Activated CD4-positive, alpha-beta memory T cell treated with anti-CD3 and anti-CD28 coated beads for 36 hours (primary cell): ENCODE results near the gene MARS1. TPM values are rescaled to one million over a fixed set of nuclear protein-coding genes. Genes with fewer than 3 reads are reported as not detected.

ENCODE experiments used
- CTCF ChIA-PET: fragments of 350-600 bp; sonication (Branson Sonifier 250); formaldehyde crosslinking; loops from one replicate; lab custom pipeline; 2021; ENCODE audit warnings: antibody characterized with exemption, inconsistent platforms; lab: Charles Lee
- POLR2A ChIA-PET: fragments of 350-600 bp; sonication (Branson Sonifier 250); formaldehyde crosslinking; loops from one replicate; lab custom pipeline; 2021; ENCODE audit warnings: antibody characterized with exemption; lab: Charles Lee
- DNase-seq: peaks from one replicate; pipeline ENCODE4 v3.0.0-alpha.2; 2020
- H3K27ac Mint-ChIP-seq: one replicate; pipeline ENCODE4 v1.8.0; 2021; ENCODE audit warnings: mixed read lengths
- H3K27me3 Mint-ChIP-seq: one replicate; pipeline ENCODE4 v1.8.0; 2021; ENCODE audit warnings: mixed read lengths
- H3K36me3 Mint-ChIP-seq: one replicate; pipeline ENCODE4 v1.8.0; 2021; ENCODE audit warnings: mixed read lengths
- H3K4me1 Mint-ChIP-seq: one replicate; pipeline ENCODE4 v1.8.0; 2021; ENCODE audit warnings: low read depth, mixed read lengths
- H3K4me3 Mint-ChIP-seq: one replicate; pipeline ENCODE4 v1.8.0; 2021; ENCODE audit warnings: mild to moderate bottlenecking, mixed read lengths
- H3K9me3 Mint-ChIP-seq: one replicate; pipeline ENCODE4 v1.8.0; 2021; ENCODE audit warnings: mixed read lengths
- intact Hi-C: fragments of 100-400 bp; cut with micrococcal nuclease; formaldehyde crosslinking; loops from one replicate; pipeline ENCODE4 v1.15.1; 2023
- total RNA-seq, 2 experiments: library from RNA; stranded (reverse); gene quantifications; one replicate each; pipeline ENCODE4 v1.2.3, GENCODE V29; 2021

The MARS1 gene
- total RNA-seq, 2 experiments from 2014 or later = 354 to 364 TPM

DNA sequence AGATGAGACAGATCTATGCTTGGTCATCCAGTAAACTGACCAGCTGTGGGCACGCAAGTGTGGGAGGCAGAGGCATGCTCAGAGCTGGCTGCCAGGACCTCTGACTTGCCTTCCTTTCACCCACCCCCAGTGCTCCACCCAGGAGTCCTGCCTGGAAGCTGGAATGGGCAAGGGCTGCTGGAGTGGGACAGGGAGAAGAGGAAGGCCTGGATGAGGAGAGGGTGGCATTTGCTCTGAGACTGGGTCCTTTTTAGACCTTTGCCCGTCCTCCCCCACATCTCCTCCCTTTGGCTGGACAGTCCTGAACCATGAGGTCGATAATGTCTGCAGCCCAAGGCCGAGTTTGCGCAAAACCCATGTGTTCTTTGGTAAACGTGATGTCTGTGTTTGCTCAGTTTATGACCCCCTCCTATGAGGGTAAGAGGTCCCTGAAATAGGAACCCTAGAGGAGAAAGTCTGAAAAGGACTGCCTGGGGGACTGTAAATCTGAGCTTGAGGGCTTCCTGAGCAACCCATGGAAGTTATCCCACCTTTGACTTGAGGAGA lies 36.6 kb upstream of the MARS1 start:
- Mint-ChIP-seq H3K27ac (no peak overlapping the region), H3K36me3 (no peaks in the 10 kb centered on the region), H3K27me3 (peaks cover 1% of the 10 kb centered on the region), H3K4me1 (peaks cover 13% of the 10 kb centered on the region), H3K4me3 (no peak overlapping the region), H3K9me3 (no peaks in the 10 kb centered on the region)
- DNase-seq = no peak
- CTCF ChIA-PET = interaction anchor here (0.7 to 6.4 kb wide), 14 partner anchors 8 to 340 kb away, joined by 3 to 158 read pairs (median 6); partner anchors contain the start of genes GLI1 and STAT6
- intact Hi-C loops = no loop called here
- POLR2A ChIA-PET = no interaction called here

DNA sequence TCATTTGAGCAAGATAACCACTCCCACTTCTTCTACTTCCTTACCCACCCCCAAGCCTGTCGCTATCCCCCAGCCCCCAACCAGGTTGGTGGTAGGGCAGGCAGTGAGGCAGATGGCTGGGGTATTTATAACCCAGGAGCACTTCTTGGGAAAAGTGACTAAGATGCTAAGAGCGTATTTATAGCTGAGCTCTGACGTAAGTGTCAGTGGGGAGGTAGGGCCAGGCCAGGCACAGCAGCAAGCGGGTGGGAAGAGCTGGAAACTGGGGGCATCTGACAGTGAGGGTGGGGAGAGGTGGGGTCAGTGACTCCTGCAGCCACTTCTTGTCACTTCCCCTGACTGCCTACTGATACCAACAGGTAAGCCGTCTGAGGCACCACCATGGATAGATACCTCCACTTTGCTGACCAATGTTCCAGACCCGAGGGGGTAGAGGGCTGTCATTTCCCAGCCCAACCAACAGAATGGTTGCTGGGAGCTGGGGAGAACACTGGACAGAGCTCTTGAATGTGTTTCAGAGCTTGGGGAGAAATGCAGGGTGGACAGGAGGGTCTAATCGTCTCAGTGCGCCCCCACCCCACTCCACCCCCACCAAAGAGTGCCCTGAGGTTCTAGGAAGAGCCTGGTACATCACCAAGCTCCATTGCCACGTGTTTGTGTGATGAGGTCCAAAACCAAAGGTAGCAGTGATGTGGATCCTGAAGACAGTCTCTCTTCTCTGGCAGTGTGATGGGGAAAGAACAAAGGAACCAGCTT lies 35.5 kb upstream of the MARS1 start:
- POLR2A ChIA-PET = interaction anchor here (0.7 to 1.2 kb wide), 2 partner anchors 22 to 145 kb away, joined by 3 to 4 read pairs; no protein-coding TSS in a partner anchor
- intact Hi-C loops = loop anchor here (2.0 kb wide), 2 partner anchors 22 to 144 kb away; partner anchors contain the start of gene R3HDM2
- H3K4me3 Mint-ChIP-seq = no peak overlapping the region
- peaks cover 13% of the 10 kb centered on the region for H3K4me1 Mint-ChIP-seq
- no peaks in the 10 kb centered on the region for H3K9me3 Mint-ChIP-seq
- H3K27ac Mint-ChIP-seq = peak overlapping the region; percentile 53
- CTCF ChIA-PET = interaction anchor here (0.6 to 6.4 kb wide), 51 partner anchors 11 to 342 kb away, joined by 3 to 158 read pairs (median 4); partner anchors contain the start of genes INHBC, STAC3 and STAT6
- H3K36me3 Mint-ChIP-seq = no peaks in the 10 kb centered on the region
- DNase-seq = peak; percentile 49
- peaks cover 1% of the 10 kb centered on the region for H3K27me3 Mint-ChIP-seq

DNA sequence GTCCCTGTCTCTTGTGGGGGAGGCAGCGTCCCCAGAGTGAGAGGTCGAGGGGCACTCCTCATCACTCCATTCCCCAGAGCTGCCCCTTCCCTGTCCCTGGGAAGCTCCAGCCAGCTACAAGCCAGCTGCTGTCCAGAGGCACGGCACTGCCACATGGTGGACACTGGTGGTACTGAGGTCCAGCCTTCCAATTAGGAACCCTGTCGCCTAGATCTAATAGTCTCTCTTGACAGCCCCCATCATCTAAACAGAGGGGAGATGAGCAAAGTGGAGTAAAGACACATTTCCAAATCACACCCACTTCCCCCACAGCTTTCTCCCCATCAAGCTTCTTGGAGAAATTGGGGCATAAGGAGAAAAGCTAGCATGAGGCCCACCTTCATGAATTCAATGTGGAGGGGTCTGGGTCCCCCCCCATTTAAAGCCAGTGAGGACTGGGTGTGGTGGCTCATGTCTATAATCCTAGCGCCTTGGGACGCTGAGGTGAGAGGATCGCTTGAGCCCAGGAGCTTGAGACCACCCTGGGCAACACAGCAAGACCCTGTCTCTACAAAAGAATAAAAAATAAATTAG lies 34.8 kb upstream of the MARS1 start:
- no peak overlapping the region for H3K4me3 Mint-ChIP-seq
- H3K36me3 Mint-ChIP-seq = no peaks in the 10 kb centered on the region
- peaks cover 13% of the 10 kb centered on the region for H3K4me1 Mint-ChIP-seq
- ChIA-PET POLR2A (interaction anchor here (0.7 to 1.2 kb wide), 2 partner anchors 23 to 145 kb away, joined by 3 to 4 read pairs; no protein-coding TSS in a partner anchor), CTCF (interaction anchor here (0.6 to 6.4 kb wide), 50 partner anchors 11 to 239 kb away, joined by 3 to 158 read pairs (median 4); partner anchors contain the start of genes INHBC and STAC3)
- DNase-seq = peak; percentile 77
- peak overlapping the region; percentile 53 for H3K27ac Mint-ChIP-seq
- intact Hi-C loops = loop anchor here (1.0 to 2.0 kb wide), 3 partner anchors 22 to 190 kb away; partner anchors contain the start of gene R3HDM2
- H3K27me3 Mint-ChIP-seq = peaks cover 1% of the 10 kb centered on the region
- no peaks in the 10 kb centered on the region for H3K9me3 Mint-ChIP-seq

DNA sequence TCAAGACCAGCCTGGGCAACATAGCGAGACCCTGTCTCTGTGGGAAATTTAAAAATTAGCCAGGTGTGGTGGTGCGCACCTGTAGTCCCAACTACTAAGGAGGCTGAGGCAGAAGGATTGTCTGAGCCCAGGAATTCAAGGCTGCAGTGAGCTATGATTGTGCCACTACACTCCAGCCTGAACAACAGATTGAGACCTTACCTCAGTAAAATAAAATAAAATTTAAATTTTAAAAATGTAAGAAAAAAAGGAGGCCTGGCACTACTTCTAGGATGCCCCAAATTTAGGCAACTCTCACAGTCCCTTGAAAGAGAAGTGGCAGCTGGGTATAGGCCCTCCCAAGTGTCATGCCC lies 33.7 kb upstream of the MARS1 start:
- Mint-ChIP-seq H3K27me3 (peaks cover 1% of the 10 kb centered on the region), H3K4me3 (no peak overlapping the region), H3K27ac (no peak overlapping the region), H3K9me3 (no peaks in the 10 kb centered on the region), H3K36me3 (no peaks in the 10 kb centered on the region), H3K4me1 (peaks cover 19% of the 10 kb centered on the region)
- ChIA-PET CTCF (interaction anchor here (1.2 to 6.4 kb wide), 14 partner anchors 9 to 241 kb away, joined by 3 to 158 read pairs (median 10); partner anchors contain the start of gene INHBC), POLR2A (no interaction called here)
- DNase-seq = no peak
- intact Hi-C loops = no loop called here

DNA sequence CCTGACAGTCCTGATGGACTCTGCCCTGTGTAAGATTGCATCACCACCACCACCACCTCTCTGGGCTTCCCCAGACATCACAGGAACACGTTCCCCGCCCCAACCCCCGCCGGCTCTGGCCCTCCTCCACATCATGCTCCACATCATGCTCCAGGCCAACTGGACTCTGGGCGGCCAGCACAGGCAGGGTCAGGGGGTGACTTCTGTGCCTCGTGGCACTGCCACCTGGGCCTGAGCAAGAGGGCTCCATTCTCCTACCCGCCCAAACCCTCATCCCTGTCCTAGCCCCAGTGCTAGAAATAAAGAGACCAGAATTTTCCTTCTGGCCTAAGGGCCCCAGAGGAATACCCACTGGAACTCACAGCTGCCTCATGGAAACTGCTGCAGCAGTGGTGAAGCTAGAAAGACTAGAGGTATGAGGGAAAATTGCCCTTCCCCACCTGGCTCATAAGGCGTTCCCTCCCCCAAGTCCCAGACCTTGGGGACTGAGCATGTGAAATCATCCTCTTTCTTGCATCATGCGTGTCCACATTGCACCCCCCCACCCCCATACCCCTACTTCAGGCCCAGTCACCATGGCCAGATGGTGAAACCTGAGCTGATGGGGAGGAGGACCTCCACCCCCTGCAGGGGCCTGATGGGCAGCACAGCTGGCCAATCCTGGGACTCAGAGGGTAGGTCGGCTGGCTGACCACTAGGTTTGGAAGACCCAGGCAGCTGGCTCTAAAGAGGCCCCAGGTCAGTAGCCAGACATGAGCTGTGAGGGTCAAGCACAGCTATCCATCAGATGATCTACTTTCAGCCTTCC lies 33.1 kb upstream of the MARS1 start, which contains the start of gene INHBE:
Gene INHBE, plus strand, starts transcription at position 742 of the 808 bp plus-strand sequence. CDS start 230 bp downstream, outside the sequence.
- peak; percentile 43 for DNase-seq

DNA sequence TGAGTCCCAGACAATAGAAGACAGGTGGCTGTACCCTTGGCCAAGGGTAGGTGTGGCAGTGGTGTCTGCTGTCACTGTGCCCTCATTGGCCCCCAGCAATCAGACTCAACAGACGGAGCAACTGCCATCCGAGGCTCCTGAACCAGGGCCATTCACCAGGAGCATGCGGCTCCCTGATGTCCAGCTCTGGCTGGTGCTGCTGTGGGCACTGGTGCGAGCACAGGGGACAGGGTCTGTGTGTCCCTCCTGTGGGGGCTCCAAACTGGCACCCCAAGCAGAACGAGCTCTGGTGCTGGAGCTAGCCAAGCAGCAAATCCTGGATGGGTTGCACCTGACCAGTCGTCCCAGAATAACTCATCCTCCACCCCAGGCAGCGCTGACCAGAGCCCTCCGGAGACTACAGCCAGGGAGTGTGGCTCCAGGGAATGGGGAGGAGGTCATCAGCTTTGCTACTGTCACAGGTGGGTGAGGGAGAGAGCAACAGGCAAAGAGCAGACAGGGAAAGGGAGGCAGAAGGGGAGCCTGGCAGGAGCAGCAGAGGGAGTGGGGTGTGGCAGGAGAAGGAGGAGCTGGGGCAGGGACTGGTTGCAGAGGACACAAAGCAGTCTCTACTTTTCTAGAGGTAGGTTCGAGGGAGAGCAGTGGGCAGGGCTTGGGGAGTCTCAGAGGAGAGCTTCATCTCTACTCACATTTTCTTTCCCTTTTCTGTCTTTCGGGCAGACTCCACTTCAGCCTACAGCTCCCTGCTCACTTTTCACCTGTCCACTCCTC lies 32.3 kb upstream of the MARS1 start:
- no peak for DNase-seq
- POLR2A ChIA-PET = interaction anchor here (0.6 to 0.8 kb wide), 2 partner anchors 25 to 32 kb away, joined by 3 read pairs; no protein-coding TSS in a partner anchor
- Mint-ChIP-seq H3K9me3 (no peaks in the 10 kb centered on the region), H3K27ac (no peak overlapping the region), H3K4me3 (peak overlapping the region; percentile 72), H3K36me3 (no peaks in the 10 kb centered on the region), H3K4me1 (peaks cover 24% of the 10 kb centered on the region), H3K27me3 (peaks cover 5% of the 10 kb centered on the region)
- intact Hi-C loops = loop anchor here (5.0 kb wide), 1 partner anchor 167 kb away; no protein-coding TSS in a partner anchor
- CTCF ChIA-PET = interaction anchor here (0.6 to 6.4 kb wide), 37 partner anchors 8 to 344 kb away, joined by 3 to 158 read pairs (median 4); partner anchors contain the start of gene INHBC

More for the DNA sequence above, 33.1 kb upstream of the MARS1 start, which contains the start of gene INHBE:
- ChIA-PET CTCF (interaction anchor here (1.0 to 6.4 kb wide), 25 partner anchors 9 to 343 kb away, joined by 3 to 158 read pairs (median 5); partner anchors contain the start of gene INHBC), POLR2A (interaction anchor here (0.8 kb wide), 1 partner anchor 25 kb away, joined by 3 read pairs; no protein-coding TSS in a partner anchor)
- H3K4me1 Mint-ChIP-seq = peaks cover 19% of the 10 kb centered on the region
- H3K27ac Mint-ChIP-seq = peak within 1 kb of the TSS; percentile 16
- peak within 1 kb of the TSS; percentile 72 for H3K4me3 Mint-ChIP-seq
- no peaks in the 10 kb centered on the region for H3K9me3 Mint-ChIP-seq
- intact Hi-C loops = loop anchor here (5.0 kb wide), 1 partner anchor 168 kb away; no protein-coding TSS in a partner anchor
- H3K27me3 Mint-ChIP-seq = peaks cover 1% of the 10 kb centered on the region
- no peaks in the 10 kb centered on the region for H3K36me3 Mint-ChIP-seq

GRCh38 chr12:57456145-57456700 lies 31.6 kb upstream of the MARS1 start:
- Mint-ChIP-seq H3K4me3 (peak overlapping the region; percentile 72), H3K36me3 (no peaks in the 10 kb centered on the region), H3K9me3 (no peaks in the 10 kb centered on the region), H3K27ac (peak overlapping the region; percentile 16), H3K27me3 (peaks cover 5% of the 10 kb centered on the region), H3K4me1 (peaks cover 28% of the 10 kb centered on the region)
- POLR2A ChIA-PET = interaction anchor here (0.6 kb wide), 1 partner anchor 31 kb away, joined by 3 read pairs; no protein-coding TSS in a partner anchor
- intact Hi-C loops = loop anchor here (5.0 kb wide), 1 partner anchor 166 kb away; no protein-coding TSS in a partner anchor
- CTCF ChIA-PET = interaction anchor here (0.6 to 6.4 kb wide), 35 partner anchors 8 to 344 kb away, joined by 3 to 158 read pairs (median 4); partner anchors contain the start of gene INHBC
- peak; percentile 66 for DNase-seq

DNA sequence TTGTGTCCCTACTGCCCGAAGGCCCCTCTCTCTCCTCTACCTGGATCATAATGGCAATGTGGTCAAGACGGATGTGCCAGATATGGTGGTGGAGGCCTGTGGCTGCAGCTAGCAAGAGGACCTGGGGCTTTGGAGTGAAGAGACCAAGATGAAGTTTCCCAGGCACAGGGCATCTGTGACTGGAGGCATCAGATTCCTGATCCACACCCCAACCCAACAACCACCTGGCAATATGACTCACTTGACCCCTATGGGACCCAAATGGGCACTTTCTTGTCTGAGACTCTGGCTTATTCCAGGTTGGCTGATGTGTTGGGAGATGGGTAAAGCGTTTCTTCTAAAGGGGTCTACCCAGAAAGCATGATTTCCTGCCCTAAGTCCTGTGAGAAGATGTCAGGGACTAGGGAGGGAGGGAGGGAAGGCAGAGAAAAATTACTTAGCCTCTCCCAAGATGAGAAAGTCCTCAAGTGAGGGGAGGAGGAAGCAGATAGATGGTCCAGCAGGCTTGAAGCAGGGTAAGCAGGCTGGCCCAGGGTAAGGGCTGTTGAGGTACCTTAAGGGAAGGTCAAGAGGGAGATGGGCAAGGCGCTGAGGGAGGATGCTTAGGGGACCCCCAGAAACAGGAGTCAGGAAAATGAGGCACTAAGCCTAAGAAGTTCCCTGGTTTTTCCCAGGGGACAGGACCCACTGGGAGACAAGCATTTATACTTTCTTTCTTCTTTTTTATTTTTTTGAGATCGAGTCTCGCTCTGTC lies 31.0 kb upstream of the MARS1 start:
- H3K4me1 Mint-ChIP-seq = peaks cover 32% of the 10 kb centered on the region

GRCh38 chr12:57458665-57459054 lies 29.2 kb upstream of the MARS1 start:
- Mint-ChIP-seq H3K4me1 (peaks cover 41% of the 10 kb centered on the region), H3K27ac (peak overlapping the region; percentile 92), H3K27me3 (peaks cover 5% of the 10 kb centered on the region), H3K9me3 (no peaks in the 10 kb centered on the region), H3K4me3 (peak overlapping the region; percentile 89), H3K36me3 (no peaks in the 10 kb centered on the region)
- POLR2A ChIA-PET = interaction anchor here (0.8 to 2.4 kb wide), 3 partner anchors 19 to 206 kb away, joined by 3 to 10 read pairs (median 3); no protein-coding TSS in a partner anchor
- CTCF ChIA-PET = interaction anchor here (0.6 to 2.4 kb wide), 61 partner anchors 8 to 428 kb away, joined by 3 to 31 read pairs (median 4); partner anchors contain the start of genes ARHGAP9, B4GALNT1, DCTN2 and INHBC
- intact Hi-C loops = loop anchor here (1.0 to 5.0 kb wide), 3 partner anchors 62 to 245 kb away; partner anchors contain the start of gene DDIT3
- no peak for DNase-seq

More for the DNA sequence above, 31.0 kb upstream of the MARS1 start:
- POLR2A ChIA-PET = no interaction called here
- Mint-ChIP-seq H3K36me3 (no peaks in the 10 kb centered on the region), H3K9me3 (no peaks in the 10 kb centered on the region), H3K27ac (no peak overlapping the region), H3K4me3 (no peak overlapping the region), H3K27me3 (peaks cover 5% of the 10 kb centered on the region)
- no peak for DNase-seq
- intact Hi-C loops = loop anchor here (5.0 kb wide), 1 partner anchor 165 kb away; no protein-coding TSS in a partner anchor
- CTCF ChIA-PET = interaction anchor here (0.7 to 6.4 kb wide), 12 partner anchors 11 to 346 kb away, joined by 3 to 158 read pairs (median 6); partner anchors contain the start of genes INHBC and STAT6
